PC-9 (cell line): ENCODE measurements around the gene ANO9. TPM values are rescaled to one million over a fixed set of nuclear protein-coding genes. Genes with fewer than 3 reads are reported as not detected.

Experiments
- BruUV-seq: library from RNA; stranded (reverse); fragments of 400-500 nt; replicated peaks from 2 replicates; lab custom pipeline; 2021; lab: Mats Ljungman, UMichigan
- CTCF ChIA-PET: fragments of 300-600 bp; sonication (Branson Sonifier 250); formaldehyde crosslinking; loops from one replicate; lab custom pipeline; 2022; ENCODE audit warnings: antibody characterized with exemption; lab: Charles Lee
- POLR2A ChIA-PET: fragments of 300-600 bp; sonication (Branson Sonifier 250); formaldehyde crosslinking; loops from one replicate; lab custom pipeline; 2022; ENCODE audit warnings: antibody characterized with exemption; ENCODE audit not compliant: unreplicated experiment; lab: Charles Lee
- DNase-seq, 2 experiments: peaks; one replicate each; pipeline versions ENCODE4 v3.0.0 to v3.0.0-alpha.2; 2015 to 2022; ENCODE audit warnings: mixed read lengths in 1 of 2
- H2AFZ ChIP-seq: fragments of 200-600 bp; sonication (generic); 2 replicates; pipeline ENCODE4 v1.8.1; 2017; ENCODE audit warnings: antibody characterized with exemption
- H3F3A ChIP-seq: fragments of 200-600 bp; sonication (generic); 2 replicates; pipeline ENCODE4 v1.8.1; 2017; ENCODE audit warnings: antibody characterized with exemption, mild to moderate bottlenecking, low read depth; ENCODE audit not compliant: insufficient read depth
- H3K27ac ChIP-seq: fragments of 200-600 bp; sonication (generic); 2 replicates; pipeline ENCODE4 v1.6.1; 2016; ENCODE audit warnings: mixed run types
- H3K27me3 ChIP-seq: fragments of 200-600 bp; sonication (generic); 2 replicates; pipeline ENCODE4 v1.6.1; 2016; ENCODE audit warnings: low read depth, mixed run types; ENCODE audit not compliant: insufficient read depth
- H3K36me3 ChIP-seq: fragments of 200-600 bp; sonication (generic); 2 replicates; pipeline ENCODE4 v1.6.1; 2016; ENCODE audit warnings: low read depth, mixed run types
- H3K4me1 ChIP-seq: fragments of 200-600 bp; sonication (generic); replicated peaks from 2 replicates; pipeline ENCODE4 v1.6.1; 2016; ENCODE audit warnings: mixed run types; ENCODE audit not compliant: insufficient read depth
- H3K4me2 ChIP-seq: fragments of 200-600 bp; sonication (generic); 2 replicates; pipeline ENCODE4 v1.6.1; 2017; ENCODE audit warnings: mixed run types
- H3K4me3 ChIP-seq: fragments of 200-600 bp; sonication (generic); 2 replicates; pipeline ENCODE4 v1.6.1; 2016; ENCODE audit warnings: mixed run types
- H3K79me2 ChIP-seq: fragments of 200-600 bp; sonication (generic); 2 replicates; pipeline ENCODE4 v1.6.1; 2017; ENCODE audit warnings: low read depth, mixed run types
- H3K9me2 ChIP-seq: fragments of 200-600 bp; sonication (generic); 2 replicates; pipeline ENCODE4 v1.8.1; 2017; ENCODE audit warnings: mild to moderate bottlenecking; ENCODE audit not compliant: insufficient read depth
- H3K9me3 ChIP-seq: fragments of 200-600 bp; sonication (generic); 2 replicates; pipeline ENCODE4 v1.8.1; 2016; ENCODE audit warnings: low read depth; ENCODE audit not compliant: insufficient read depth
- H4K20me1 ChIP-seq: fragments of 200-600 bp; sonication (generic); 2 replicates; pipeline ENCODE4 v1.8.1; 2017; ENCODE audit not compliant: insufficient read depth
- EZH2 ChIP-seq: fragments of 200-600 bp; sonication (generic); IDR thresholded peaks from 2 replicates; pipeline ENCODE4 v1.8.0; 2017; ENCODE audit warnings: antibody characterized with exemption, low read depth
- intact Hi-C: fragments of 100-400 bp; cut with micrococcal nuclease; formaldehyde crosslinking; loops from one replicate; pipeline ENCODE4 v1.10.0; 2022; ENCODE audit not compliant: unreplicated experiment
- total RNA-seq: library from RNA; stranded (reverse); gene quantifications from 2 replicates; pipeline ENCODE4 v1.2.3, GENCODE V29; 2021
- TF ChIP-seq, protein P1 (sequence below): fragments of 200-600 bp; sonication (generic); conservative IDR thresholded peaks from 2 replicates; pipeline ENCODE4 v1.6.1; 2017; ENCODE audit warnings: mixed run types, antibody characterized with exemption, mild to moderate bottlenecking, moderate library complexity

Gene ANO9
- total RNA-seq, 1 experiment from 2014 or later, result 18.1 TPM

DNA sequence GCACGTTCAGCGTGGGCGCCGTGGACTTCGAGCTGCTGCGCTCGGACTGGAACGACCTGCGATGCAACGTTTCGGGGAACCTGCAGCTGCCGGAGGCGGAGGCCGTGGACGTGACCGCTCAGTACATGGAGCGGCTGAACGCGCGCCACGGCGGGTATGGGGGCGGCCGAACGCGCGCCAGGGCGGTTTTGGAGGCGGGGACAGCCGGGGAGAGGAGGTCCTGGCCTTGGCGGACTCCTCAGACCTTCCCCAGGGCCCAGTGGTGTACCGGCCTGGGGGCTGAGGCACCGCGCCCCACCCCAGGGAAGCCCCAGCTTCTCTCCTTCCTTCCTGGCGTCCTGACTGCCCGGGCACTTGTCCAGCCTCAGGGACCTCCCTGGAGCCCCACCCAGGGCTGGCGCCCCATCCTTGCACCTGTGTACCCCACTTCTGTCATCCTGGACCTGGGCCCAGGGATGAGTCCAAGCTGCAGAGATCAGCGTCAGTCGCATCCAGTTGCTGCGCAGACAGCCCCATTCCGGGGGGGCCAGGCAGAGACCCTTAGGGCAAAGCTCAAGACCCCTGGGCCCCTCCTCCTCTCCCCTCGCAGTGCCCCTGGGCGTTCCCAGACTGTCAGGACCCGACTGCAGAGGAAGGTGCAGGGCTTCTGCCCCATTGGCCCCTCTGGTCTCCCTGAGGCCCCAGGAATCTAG lies 64.5 kb downstream of the ANO9 start:
- H3K4me2 ChIP-seq, result no peak overlapping the region
- intact Hi-C loops, result no loop called here
- POLR2A ChIA-PET, result no interaction called here
- H3K9me3 ChIP-seq, result no peaks in the 10 kb centered on the region
- no peaks in the 10 kb centered on the region for H3K79me2 ChIP-seq
- no peak for DNase-seq
- H3K9me2 ChIP-seq, result no peaks in the 10 kb centered on the region
- no peak overlapping the region for H3K4me3 ChIP-seq
- CTCF ChIA-PET, result no interaction called here
- no peaks in the 10 kb centered on the region for H3K36me3 ChIP-seq
- H3K4me1 ChIP-seq, result no peaks in the 10 kb centered on the region
- H4K20me1 ChIP-seq, result no peaks in the 10 kb centered on the region
- TF ChIP-seq, protein P1, sequence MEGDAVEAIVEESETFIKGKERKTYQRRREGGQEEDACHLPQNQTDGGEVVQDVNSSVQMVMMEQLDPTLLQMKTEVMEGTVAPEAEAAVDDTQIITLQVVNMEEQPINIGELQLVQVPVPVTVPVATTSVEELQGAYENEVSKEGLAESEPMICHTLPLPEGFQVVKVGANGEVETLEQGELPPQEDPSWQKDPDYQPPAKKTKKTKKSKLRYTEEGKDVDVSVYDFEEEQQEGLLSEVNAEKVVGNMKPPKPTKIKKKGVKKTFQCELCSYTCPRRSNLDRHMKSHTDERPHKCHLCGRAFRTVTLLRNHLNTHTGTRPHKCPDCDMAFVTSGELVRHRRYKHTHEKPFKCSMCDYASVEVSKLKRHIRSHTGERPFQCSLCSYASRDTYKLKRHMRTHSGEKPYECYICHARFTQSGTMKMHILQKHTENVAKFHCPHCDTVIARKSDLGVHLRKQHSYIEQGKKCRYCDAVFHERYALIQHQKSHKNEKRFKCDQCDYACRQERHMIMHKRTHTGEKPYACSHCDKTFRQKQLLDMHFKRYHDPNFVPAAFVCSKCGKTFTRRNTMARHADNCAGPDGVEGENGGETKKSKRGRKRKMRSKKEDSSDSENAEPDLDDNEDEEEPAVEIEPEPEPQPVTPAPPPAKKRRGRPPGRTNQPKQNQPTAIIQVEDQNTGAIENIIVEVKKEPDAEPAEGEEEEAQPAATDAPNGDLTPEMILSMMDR, result no peak
- no peak for TF ChIP-seq EZH2
- H2AFZ ChIP-seq, result no peak overlapping the region
- H3F3A ChIP-seq, result no peaks in the 10 kb centered on the region
- BruUV-seq, result no TSS peak
- no peaks in the 10 kb centered on the region for H3K27me3 ChIP-seq
- no peak overlapping the region for H3K27ac ChIP-seq

DNA sequence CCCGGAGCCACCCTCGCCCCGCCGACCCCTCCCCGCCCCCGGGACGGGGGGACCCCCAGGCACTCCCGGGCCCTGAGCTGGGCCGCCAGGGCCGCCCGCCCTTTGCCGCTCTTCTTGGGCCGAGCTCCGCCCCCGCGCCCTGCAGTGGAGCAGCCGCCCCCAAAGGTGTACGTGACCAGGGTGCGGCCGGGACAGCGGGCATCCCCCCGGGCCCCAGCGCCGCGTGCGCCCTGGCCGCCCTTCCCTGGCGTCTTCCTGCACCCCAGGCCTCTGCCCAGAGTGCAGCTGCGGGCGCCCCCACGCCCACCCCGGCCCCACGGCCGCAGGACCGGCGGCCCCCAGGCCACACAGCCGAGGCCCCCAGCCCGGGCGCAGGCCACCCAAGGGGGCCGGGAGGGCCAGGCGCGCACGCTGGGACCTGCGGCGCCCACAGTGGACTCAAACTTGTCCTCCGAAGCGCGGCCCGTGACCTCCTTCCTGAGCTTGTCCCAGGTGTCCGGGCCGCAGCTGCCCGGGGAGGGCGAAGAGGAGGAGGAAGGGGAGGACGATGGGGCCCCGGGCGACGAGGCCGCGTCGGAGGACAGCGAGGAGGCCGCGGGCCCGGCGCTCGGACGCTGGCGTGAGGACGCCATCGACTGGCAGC lies 65.2 kb downstream of the ANO9 start:
- Histone ChIP-seq H3F3A (peaks cover 2% of the 10 kb centered on the region), H3K4me1 (no peaks in the 10 kb centered on the region), H3K27me3 (no peaks in the 10 kb centered on the region), H2AFZ (no peak overlapping the region), H4K20me1 (no peaks in the 10 kb centered on the region), H3K79me2 (no peaks in the 10 kb centered on the region), H3K9me3 (no peaks in the 10 kb centered on the region), H3K36me3 (no peaks in the 10 kb centered on the region), H3K4me2 (no peak overlapping the region), H3K4me3 (no peak overlapping the region), H3K27ac (no peak overlapping the region), H3K9me2 (no peaks in the 10 kb centered on the region)
- DNase-seq, result no peak
- no TSS peak for BruUV-seq
- CTCF ChIA-PET, result no interaction called here
- TF ChIP-seq EZH2, result no peak
- TF ChIP-seq, protein P1, result no peak
- intact Hi-C loops, result no loop called here
- POLR2A ChIA-PET, result no interaction called here

DNA sequence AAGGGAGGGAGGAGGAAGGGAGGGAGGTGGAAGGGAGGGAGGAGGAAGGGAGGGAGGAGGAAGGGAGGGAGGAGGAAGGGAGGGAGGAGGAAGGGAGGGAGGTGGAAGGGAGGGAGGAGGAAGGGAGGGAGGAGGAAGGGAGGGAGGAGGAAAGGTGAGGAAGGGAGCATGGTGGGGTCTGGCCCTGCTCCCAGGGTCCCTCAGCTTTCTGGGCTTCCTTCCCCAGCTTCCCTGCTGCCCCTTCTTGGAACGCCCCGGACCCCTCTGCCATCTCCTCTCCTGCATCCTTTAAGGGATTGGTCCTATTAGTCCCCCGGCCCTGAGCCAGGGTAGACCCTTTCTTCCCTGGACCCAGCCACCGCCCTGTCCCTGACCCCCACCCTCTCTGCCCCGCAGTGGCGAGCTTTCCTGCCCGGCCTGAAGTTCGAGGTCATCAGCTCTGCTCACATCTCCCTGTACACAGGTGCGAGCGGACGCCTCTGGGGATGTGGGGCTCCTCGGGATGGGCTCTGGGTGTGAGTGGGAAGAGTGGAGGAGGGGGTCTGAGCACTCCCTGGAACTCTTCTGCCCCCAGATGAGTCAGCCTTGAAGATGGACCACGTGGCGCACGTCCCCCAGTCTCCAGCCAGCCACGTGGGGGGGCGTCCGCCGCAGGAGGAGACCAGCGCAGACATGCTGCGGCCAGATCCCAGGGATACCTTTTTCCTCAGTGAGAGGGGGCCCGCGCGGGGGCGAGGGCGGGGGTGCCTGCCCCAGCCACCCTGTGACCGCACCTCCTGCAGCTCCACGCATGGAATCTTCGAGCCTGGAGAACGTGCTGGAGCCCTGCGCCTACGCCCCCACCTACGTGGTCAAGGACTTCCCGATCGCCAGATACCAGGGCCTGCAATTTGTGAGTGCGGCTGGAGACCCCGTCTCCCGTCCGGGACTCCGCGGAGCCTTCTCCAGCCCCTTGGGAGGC lies 66.5 kb downstream of the ANO9 start:
- Histone ChIP-seq H3K27ac (no peak overlapping the region), H3K9me3 (no peaks in the 10 kb centered on the region), H3K4me3 (no peak overlapping the region), H3K79me2 (no peaks in the 10 kb centered on the region), H4K20me1 (no peaks in the 10 kb centered on the region), H3K4me1 (no peaks in the 10 kb centered on the region), H3K4me2 (no peak overlapping the region), H2AFZ (no peak overlapping the region), H3F3A (peaks cover 11% of the 10 kb centered on the region), H3K36me3 (no peaks in the 10 kb centered on the region), H3K27me3 (no peaks in the 10 kb centered on the region), H3K9me2 (no peaks in the 10 kb centered on the region)
- TF ChIP-seq, protein P1, result no peak
- CTCF ChIA-PET, result no interaction called here
- BruUV-seq, result no TSS peak
- no peak for DNase-seq
- POLR2A ChIA-PET, result no interaction called here
- intact Hi-C loops, result no loop called here
